ENCODE measurements around the gene NUDT21.
"Not testable (repeated sequence)": the region's sequence is repeated elsewhere in the genome, so short reads cannot be mapped to it uniquely, and the experiment has no call there.

NUDT21 gene

GRCh38 chr16:56450986-56451752, at the start of gene NUDT21, which contains the start of gene OGFOD1:
Gene NUDT21 (minus strand): TSS chr16:56451332. CDS start chr16:56451202, 130 bp downstream.
Gene OGFOD1 (plus strand): TSS chr16:56451554. CDS start chr16:56451613, 59 bp downstream.
- peak; percentile 100 for DNase-seq

- no peak for DNase-seq
These were observed 42.7 kb upstream of the NUDT21 start for GRCh38 chr16:56493815-56494214.

GRCh38 chr16:56493126-56493525, 42.0 kb upstream of the NUDT21 start:
- no peak for DNase-seq

GRCh38 chr16:56491657-56492261, 40.6 kb upstream of the NUDT21 start:
- no peak for DNase-seq

- DNase-seq: not testable (repeated sequence)
These were observed 37.7 kb upstream of the NUDT21 start for GRCh38 chr16:56488868-56489267.

GRCh38 chr16:56488035-56488434, 36.9 kb upstream of the NUDT21 start:
- DNase-seq: no peak

- no peak for DNase-seq
These were observed 32.3 kb upstream of the NUDT21 start for GRCh38 chr16:56483394-56483793.

- DNase-seq: no peak
These were observed 31.6 kb upstream of the NUDT21 start for GRCh38 chr16:56482683-56483236.

- no peak for DNase-seq
These were observed 30.5 kb upstream of the NUDT21 start for GRCh38 chr16:56481468-56482122.

GRCh38 chr16:56480776-56481467, 29.8 kb upstream of the NUDT21 start:
- DNase-seq: peak; percentile 9

- no peak for DNase-seq
These were observed 28.3 kb upstream of the NUDT21 start for GRCh38 chr16:56479469-56479868.

GRCh38 chr16:56478281-56479049, 27.3 kb upstream of the NUDT21 start:
- no peak for DNase-seq

- no peak for DNase-seq
These were observed 26.2 kb upstream of the NUDT21 start for GRCh38 chr16:56477096-56477878.

GRCh38 chr16:56475201-56475600, 24.1 kb upstream of the NUDT21 start:
- DNase-seq: no peak

- no peak for DNase-seq
These were observed 19.5 kb upstream of the NUDT21 start for GRCh38 chr16:56470666-56471065.

GRCh38 chr16:56470232-56470631, 19.1 kb upstream of the NUDT21 start:
- DNase-seq: no peak

GRCh38 chr16:56469748-56470147, 18.6 kb upstream of the NUDT21 start:
- DNase-seq: no peak

- DNase-seq: no peak
These were observed 17.7 kb upstream of the NUDT21 start for GRCh38 chr16:56468800-56469199.

- no peak for DNase-seq
These were observed 15.2 kb upstream of the NUDT21 start for GRCh38 chr16:56466344-56466743.

GRCh38 chr16:56463153-56463552, 12.0 kb upstream of the NUDT21 start:
- DNase-seq: no peak

GRCh38 chr16:56462064-56462796, 11.1 kb upstream of the NUDT21 start:
- DNase-seq: no peak

Measured in NCI-H1105 treated with DMSO at 0.1 percent for 48 hours (cell line).